Endothelial cell of umbilical vein (primary cell): Measurements from ENCODE around the gene TOP3B. TPM values are rescaled to one million over a fixed set of nuclear protein-coding genes. Genes with fewer than 3 reads are reported as not detected.

Experiments
- BruUV-seq: library from RNA; stranded (reverse); fragments of 400-500 nt; replicated peaks from 2 replicates; lab custom pipeline; 2021; lab: Mats Ljungman, UMichigan
- CTCF ChIA-PET: fragments of 300-600, 350-600 bp; sonication (Branson Sonifier 250); formaldehyde crosslinking; loops from one replicate; lab custom pipeline; 2021; ENCODE audit warnings: antibody characterized with exemption, inconsistent platforms; lab: Charles Lee
- POLR2A ChIA-PET: fragments of 300-600, 350-600 bp; sonication (Branson Sonifier 250); formaldehyde crosslinking; loops from one replicate; lab custom pipeline; 2021; ENCODE audit warnings: antibody characterized with exemption, inconsistent platforms; lab: Charles Lee
- DNase-seq: peaks from one replicate; pipeline ENCODE4 v3.0.0-alpha.2; 2011; ENCODE audit warnings: low read depth, low spot score
- FAIRE-seq: peaks from 2 replicates; lab custom pipeline; 2011; peaks lifted over from hg19 to GRCh38; lab: Jason Lieb, UNC
- H2AFZ ChIP-seq: 2 replicates; pipeline ENCODE4 v1.6.0; 2012; ENCODE audit warnings: low read depth, low read length, control low read depth, inconsistent platforms
- H3K27ac ChIP-seq: 2 replicates; pipeline ENCODE4 v1.5.1; 2011; ENCODE audit warnings: low read depth, mild to moderate bottlenecking, control low read depth, low read length, moderate library complexity; ENCODE audit not compliant: insufficient read depth
- H3K27me3 ChIP-seq, 2 experiments: 2 replicates each; pipeline versions ENCODE4 v1.6.0 to v1.6.1; 2011; ENCODE audit warnings: low read length in 2 of 2, mixed read lengths in 1 of 2; ENCODE audit not compliant: control insufficient read depth in 2 of 2, insufficient read depth in 2 of 2
- H3K36me3 ChIP-seq, 2 experiments: 2 replicates in 1 of 2; 3 replicates in 1 of 2; pipeline ENCODE4 v1.5.1; 2011; ENCODE audit warnings: low read length in 2 of 2, mild to moderate bottlenecking in 1 of 2, moderate library complexity in 1 of 2; ENCODE audit not compliant: control insufficient read depth in 2 of 2, insufficient read depth in 2 of 2; ENCODE audit errors: extremely low read depth in 1 of 2
- H3K4me1 ChIP-seq: 3 replicates; pipeline ENCODE4 v1.5.1; 2011; ENCODE audit warnings: mild to moderate bottlenecking, low read length; ENCODE audit not compliant: control insufficient read depth, insufficient read depth; ENCODE audit errors: extremely low read depth
- H3K4me2 ChIP-seq: 2 replicates; pipeline ENCODE4 v1.6.1; 2011; ENCODE audit warnings: low read length, control low read depth, mixed read lengths; ENCODE audit not compliant: insufficient read depth
- H3K4me3 ChIP-seq, 3 experiments: fragments of 200-600 bp in 1 of 3; sonication (generic), shearing (Covaris generic) in 1 of 3; replicated peaks in 1 of 3; 2 replicates each; pipeline ENCODE4 v1.5.1; 2011 to 2016; ENCODE audit warnings: control low read depth in 3 of 3, low read length in 3 of 3, mild to moderate bottlenecking in 2 of 3, inconsistent platforms in 1 of 3, low read depth in 1 of 3, moderate library complexity in 1 of 3; ENCODE audit not compliant: insufficient read depth in 1 of 3
- H3K79me2 ChIP-seq: 2 replicates; pipeline ENCODE4 v1.6.0; 2012; ENCODE audit warnings: low read length, inconsistent platforms; ENCODE audit not compliant: control insufficient read depth, insufficient read depth
- H3K9ac ChIP-seq: replicated peaks from 2 replicates; pipeline ENCODE3; 2011; ENCODE audit warnings: low read length, control low read depth; ENCODE audit not compliant: insufficient read depth; ENCODE audit errors: extremely low read depth
- H3K9me1 ChIP-seq: replicated peaks from 3 replicates; pipeline ENCODE4 v1.6.0; 2011; ENCODE audit warnings: mild to moderate bottlenecking, low read length; ENCODE audit not compliant: control insufficient read depth, insufficient read depth; ENCODE audit errors: extremely low read depth
- H3K9me3 ChIP-seq: replicated peaks from 2 replicates; pipeline ENCODE4 v1.5.1; 2012; ENCODE audit warnings: low read length, inconsistent platforms; ENCODE audit not compliant: control insufficient read depth, insufficient read depth
- H4K20me1 ChIP-seq: replicated peaks from 2 replicates; pipeline ENCODE3; 2011; ENCODE audit warnings: mild to moderate bottlenecking, low read length; ENCODE audit not compliant: control insufficient read depth, insufficient read depth; ENCODE audit errors: extremely low read depth
- CTCF ChIP-seq, 2 donors: IDR thresholded peaks; 1 replicate in 1 of 2; 2 replicates in 1 of 2; pipeline ENCODE4 v1.5.1; 2011; ENCODE audit warnings: low read length in 2 of 2, mild to moderate bottlenecking in 2 of 2, moderate library complexity in 2 of 2, control low read depth in 1 of 2, inconsistent platforms in 1 of 2, low read depth in 1 of 2; ENCODE audit not compliant: insufficient read depth in 1 of 2; ENCODE audit errors: extremely low read depth in 1 of 2
- EZH2 ChIP-seq: IDR thresholded peaks from 2 replicates; pipeline ENCODE4 v1.6.1; 2012; ENCODE audit warnings: borderline replicate concordance, low read depth, mild to moderate bottlenecking, moderate library complexity, low read length, inconsistent platforms; ENCODE audit not compliant: severe bottlenecking
- FOS ChIP-seq: IDR thresholded peaks from 2 replicates; pipeline ENCODE4 v1.6.1; 2011; ENCODE audit warnings: mild to moderate bottlenecking, low read length, moderate library complexity, borderline replicate concordance; ENCODE audit not compliant: insufficient read depth
- GATA2 ChIP-seq: IDR thresholded peaks from 2 replicates; pipeline ENCODE4 v1.7.0; 2011; ENCODE audit warnings: low read depth, mild to moderate bottlenecking, moderate library complexity, mixed read lengths, low read length; ENCODE audit not compliant: insufficient read length, insufficient read depth
- JUN ChIP-seq: IDR thresholded peaks from 2 replicates; pipeline ENCODE4 v1.6.1; 2011; ENCODE audit warnings: borderline replicate concordance, low read depth; ENCODE audit not compliant: insufficient read length, insufficient read depth
- MYC ChIP-seq: IDR thresholded peaks from one replicate; pipeline ENCODE4 v1.6.1; 2011; ENCODE audit warnings: mild to moderate bottlenecking, low read depth, low read length
- POLR2A ChIP-seq: IDR thresholded peaks from 2 replicates; pipeline ENCODE4 v1.6.1; 2012; ENCODE audit warnings: low read depth, mild to moderate bottlenecking, control low read depth, low read length
- POLR2AphosphoS5 ChIP-seq: IDR thresholded peaks from 2 replicates; pipeline ENCODE4 v1.6.1; 2012; ENCODE audit warnings: low read depth, mild to moderate bottlenecking, control low read depth, low read length, moderate library complexity; ENCODE audit not compliant: insufficient read depth
- dilution Hi-C: fragments of 300-500 bp; cut with MboI; formaldehyde crosslinking; loops from one replicate; pipeline ENCODE4 v1.15.0; 2019; ENCODE audit warnings: low sequenced_read_pairs; ENCODE audit not compliant: extremely low pct_ligation_motif_present
- intact Hi-C: fragments of 100-400 bp; cut with micrococcal nuclease; formaldehyde crosslinking; loops from one replicate; pipeline ENCODE4 v1.10.0; 2022
- polyA plus RNA-seq, 4 experiments: library from polyadenylated mRNA; depleted of rRNA in 3 of 4; stranded (reverse) in 3 of 4; unstranded in 1 of 4; fragments of >200 nt; gene quantifications; 2 replicates each; pipeline versions ENCODE4 v1.2.1 to v1.2.3, GENCODE V29; 2011 to 2012; ENCODE audit warnings: missing spikeins in 1 of 4
- total RNA-seq: library from RNA; stranded (reverse); gene quantifications from 2 replicates; pipeline ENCODE4 v1.2.3, GENCODE V29; 2021
- TF ChIP-seq, protein P1 (sequence below): IDR thresholded peaks from 2 replicates; pipeline ENCODE4 v1.6.1; 2011; ENCODE audit not compliant: insufficient read depth, insufficient read length

Gene TOP3B
- total and polyA plus RNA-seq, 2 donors (not counting 3 experiments of a cell fraction or from before 2014, with no cell fraction given): 25.2 to 56.5 TPM

DNA sequence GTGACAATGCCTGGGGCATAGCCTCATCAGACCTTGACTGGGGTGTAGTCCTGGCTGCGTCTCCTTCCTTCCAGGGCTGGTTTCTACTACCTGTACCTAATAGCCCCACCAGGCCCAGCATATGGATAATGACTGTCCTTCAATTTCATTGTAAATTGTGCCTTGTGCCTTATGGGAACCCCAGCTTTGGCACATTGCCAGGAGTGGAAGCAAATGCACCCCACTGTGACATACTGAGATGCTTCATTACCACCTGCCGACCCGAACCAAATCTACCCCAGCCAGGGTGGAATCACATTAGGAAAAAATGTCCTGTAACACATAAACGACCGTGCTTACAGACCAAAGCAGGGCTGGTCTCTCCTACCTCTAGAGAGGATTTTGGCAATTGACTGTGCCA is 7.3 kb downstream of the TOP3B start:
- H3K27ac ChIP-seq: no peak overlapping the region
- intact Hi-C loops: no loop called here
- no peaks in the 10 kb centered on the region for H4K20me1 ChIP-seq
- H3K9me1 ChIP-seq: no peaks in the 10 kb centered on the region
- H3K36me3 ChIP-seq: peaks cover 22 to 27% of the 10 kb centered on the region in 2 experiments
- no peak overlapping the region for H3K4me2 ChIP-seq
- ChIA-PET POLR2A (no interaction called here), CTCF (no interaction called here)
- dilution Hi-C loops: no loop called here
- no peaks in the 10 kb centered on the region for H3K9me3 ChIP-seq
- DNase-seq (no peak), FAIRE-seq (no peak)
- TF ChIP-seq MYC: no peak
- TF ChIP-seq JUN: no peak
- TF ChIP-seq, protein P1, sequence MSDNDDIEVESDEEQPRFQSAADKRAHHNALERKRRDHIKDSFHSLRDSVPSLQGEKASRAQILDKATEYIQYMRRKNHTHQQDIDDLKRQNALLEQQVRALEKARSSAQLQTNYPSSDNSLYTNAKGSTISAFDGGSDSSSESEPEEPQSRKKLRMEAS: no peak
- H2AFZ ChIP-seq: no peak overlapping the region
- no peak overlapping the region for H3K4me3 ChIP-seq
- H3K4me1 ChIP-seq: no peaks in the 10 kb centered on the region
- H3K27me3 ChIP-seq: no peaks in the 10 kb centered on the region
- no peak overlapping the region for H3K9ac ChIP-seq
- BruUV-seq: no TSS peak
- H3K79me2 ChIP-seq: peaks cover 18% of the 10 kb centered on the region

DNA sequence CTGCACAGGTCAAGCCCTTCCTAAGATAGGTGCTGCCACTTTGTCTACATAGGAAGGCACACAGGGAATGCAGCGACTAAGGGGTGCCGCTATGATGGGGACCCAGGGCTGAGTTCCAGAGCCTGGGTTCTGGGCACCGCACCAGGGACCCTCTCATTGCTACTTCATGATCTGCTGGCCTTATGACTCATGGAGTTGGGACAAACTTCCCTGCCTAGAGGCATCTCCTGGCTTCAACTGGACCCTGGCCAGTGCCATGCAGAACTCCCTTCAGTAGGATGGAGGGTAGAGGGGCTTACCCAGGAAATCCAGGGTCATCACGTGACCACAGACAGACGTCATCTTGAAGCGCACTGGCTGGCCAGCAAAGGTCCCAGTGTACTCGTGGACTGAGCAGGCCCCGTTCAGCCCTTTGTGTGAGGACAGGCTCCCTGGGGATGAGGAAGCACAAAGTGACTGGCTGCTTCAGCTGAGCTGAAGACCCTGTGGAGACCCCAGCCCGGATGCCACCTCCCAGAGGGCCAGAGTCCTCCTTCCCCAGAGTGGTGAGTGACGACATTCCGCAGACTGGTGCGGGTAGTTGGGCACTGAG is 8.4 kb downstream of the TOP3B start:
- intact Hi-C loops (no loop called here), dilution Hi-C loops (no loop called here)
- H3K9ac ChIP-seq: no peak overlapping the region
- TF ChIP-seq MYC (no peak), CTCF (IDR thresholded peaks at IDR 0.05; ENCODE audit: extremely low read depth in 1 of 2, insufficient read depth in 1 of 2, low read depth in 1 of 2, low read length in 2 of 2) (no peak), POLR2AphosphoS5 (no peak), GATA2 (no peak), POLR2A (no peak), EZH2 (no peak), FOS (no peak), JUN (no peak)
- TF ChIP-seq, protein P1: no peak
- no peak overlapping the region for H3K4me3 ChIP-seq
- peaks cover 17% of the 10 kb centered on the region for H3K79me2 ChIP-seq
- H3K4me2 ChIP-seq: no peak overlapping the region
- H3K4me1 ChIP-seq: no peaks in the 10 kb centered on the region
- H3K27ac ChIP-seq: no peak overlapping the region
- H4K20me1 ChIP-seq: no peaks in the 10 kb centered on the region
- no peak overlapping the region for H2AFZ ChIP-seq
- no peak for FAIRE-seq
- no peaks in the 10 kb centered on the region for H3K27me3 ChIP-seq
- no TSS peak for BruUV-seq
- DNase-seq: no peak
- POLR2A ChIA-PET: no interaction called here
- H3K36me3 ChIP-seq: peaks cover 26 to 27% of the 10 kb centered on the region in 2 experiments
- no peaks in the 10 kb centered on the region for H3K9me1 ChIP-seq
- no peaks in the 10 kb centered on the region for H3K9me3 ChIP-seq
- CTCF ChIA-PET: no interaction called here
